T-cell (primary cell): ENCODE measurements around the gene FAM240A. TPM values are rescaled to one million over a fixed set of nuclear protein-coding genes. Genes with fewer than 3 reads are reported as not detected.

Source experiments
- ATAC-seq, 4 experiments: fragments of 200-7000 bp in 3 of 4; fragments of 150-1000 bp in 1 of 4; cut with Tn5 transposase; replicated peaks in 1 of 4; 1 replicate in 3 of 4; 2 replicates in 1 of 4; pipeline ENCODE4 v1.10.0; 2021; ENCODE audit warnings: moderate library complexity in 3 of 4, mild to moderate bottlenecking in 2 of 4, moderate number of reproducible peaks in 1 of 4
- CTCF ChIA-PET, 2 donors: fragments of 300-600 bp; sonication (Branson Sonifier 250); formaldehyde crosslinking; loops; one replicate each; lab custom pipeline; 2022; ENCODE audit warnings: antibody characterized with exemption in 2 of 2; lab: Charles Lee
- POLR2A ChIA-PET, 2 donors: fragments of 300-600 bp; sonication (Branson Sonifier 250); formaldehyde crosslinking; loops; one replicate each; lab custom pipeline; 2022; ENCODE audit warnings: antibody characterized with exemption in 2 of 2; lab: Charles Lee
- DNase-seq, 35 experiments: peaks; one replicate each; pipeline versions ENCODE4 v3.0.0 to v3.0.0-alpha.2; 2013 to 2023
- H3K27ac ChIP-seq: one replicate; pipeline ENCODE4 v1.5.1; 2013; ENCODE audit warnings: low read length
- H3K27me3 ChIP-seq, 2 experiments: replicated peaks in 1 of 2; 1 replicate in 1 of 2; 2 replicates in 1 of 2; pipeline versions ENCODE4 v1.6.1 to v1.7.0; 2013; ENCODE audit warnings: low read length in 1 of 2, mixed read lengths in 1 of 2; ENCODE audit not compliant: control insufficient read depth in 2 of 2, insufficient read depth in 2 of 2; ENCODE audit errors: extremely low read depth in 1 of 2
- H3K36me3 ChIP-seq, 2 donors: 1 replicate in 1 of 2; 2 replicates in 1 of 2; pipeline versions ENCODE4 v1.6.1 to v1.7.0; 2013; ENCODE audit warnings: low read length in 1 of 2; ENCODE audit not compliant: control insufficient read depth in 2 of 2, insufficient read depth in 1 of 2; ENCODE audit errors: extremely low read depth in 1 of 2
- H3K4me1 ChIP-seq, 2 experiments: 1 replicate in 1 of 2; 2 replicates in 1 of 2; pipeline versions ENCODE4 v1.6.1 to v1.7.0; 2013; ENCODE audit warnings: low read length in 2 of 2, mixed read lengths in 1 of 2; ENCODE audit not compliant: insufficient read depth in 2 of 2, control insufficient read depth in 1 of 2; ENCODE audit errors: extremely low read depth in 1 of 2
- H3K4me3 ChIP-seq, 2 donors: 1 replicate in 1 of 2; 2 replicates in 1 of 2; pipeline versions ENCODE4 v1.5.1 to v1.7.0; 2013; ENCODE audit warnings: mild to moderate bottlenecking in 2 of 2, low read length in 1 of 2, moderate library complexity in 1 of 2; ENCODE audit not compliant: control insufficient read depth in 1 of 2; ENCODE audit errors: extremely low read depth in 1 of 2
- H3K9me3 ChIP-seq: 2 replicates; pipeline ENCODE4 v1.7.0; 2013
- H3K27ac Mint-ChIP-seq, 2 donors: one replicate each; pipeline ENCODE4 v1.8.0; 2020 to 2021; ENCODE audit warnings: mild to moderate bottlenecking in 2 of 2, mixed read lengths in 2 of 2
- H3K27me3 Mint-ChIP-seq, 2 donors: one replicate each; pipeline ENCODE4 v1.8.0; 2021 to 2022; ENCODE audit warnings: mixed read lengths in 2 of 2
- H3K36me3 Mint-ChIP-seq: one replicate; pipeline ENCODE4 v1.8.0; 2021; ENCODE audit warnings: mixed read lengths
- H3K4me1 Mint-ChIP-seq, 3 donors: one replicate each; pipeline ENCODE4 v1.8.0; 2020 to 2022; ENCODE audit warnings: mixed read lengths in 3 of 3, mild to moderate bottlenecking in 1 of 3
- H3K4me3 Mint-ChIP-seq, 3 donors: one replicate each; pipeline ENCODE4 v1.8.0; 2020 to 2022; ENCODE audit warnings: mild to moderate bottlenecking in 3 of 3, mixed read lengths in 3 of 3, moderate library complexity in 3 of 3
- H3K9me3 Mint-ChIP-seq, 3 donors: one replicate each; pipeline ENCODE4 v1.8.0; 2020 to 2022; ENCODE audit warnings: mixed read lengths in 3 of 3
- WGBS: methylation state at CpG from one replicate; pipeline ENCODE4 v1.1.5; 2013; ENCODE audit warnings: missing lambda C conversion rate; ENCODE audit not compliant: insufficient coverage; 5-methylcytosine and 5-hydroxymethylcytosine counted together
- total RNA-seq, 35 experiments: library from RNA in 6 of 35; stranded (reverse) in 6 of 35; fragments of 120-200 nt in 1 of 35; gene quantifications; one replicate each; pipeline versions ENCODE4 v1.2.1 to v1.2.4 and lab custom pipeline; 2013 to 2026

FAM240A gene
- total RNA-seq, 5 donors from 2014 or later (not counting 1 experiment from before 2014, with no cell fraction given), result not detected

DNA sequence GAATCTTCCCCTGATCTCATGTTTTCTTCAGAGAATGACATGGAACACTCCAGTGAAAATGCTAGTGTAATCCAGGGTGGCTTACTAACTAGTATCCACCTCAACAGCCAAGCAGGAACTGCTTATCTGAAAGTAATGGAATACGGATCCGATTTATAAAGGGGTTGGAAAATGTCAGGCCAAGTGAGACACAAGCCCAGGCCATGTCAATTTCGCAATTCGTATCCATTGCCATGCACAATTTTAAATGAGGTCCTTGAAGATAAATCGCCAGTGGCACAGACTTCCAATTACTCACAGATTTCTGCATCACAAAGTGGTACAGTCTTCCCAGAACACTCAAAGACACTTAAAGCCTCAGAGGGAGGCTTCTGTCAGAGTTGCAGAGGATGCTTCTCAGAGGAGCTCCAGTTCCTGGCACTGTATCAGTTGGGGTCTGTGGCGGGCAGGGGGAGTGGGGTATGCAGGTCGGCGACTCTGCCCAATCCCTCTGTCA, 16.5 kb upstream of the FAM240A start:
- peaks cover 0 to 4% of the 10 kb centered on the region in 2 experiments for H3K27me3 ChIP-seq

DNA sequence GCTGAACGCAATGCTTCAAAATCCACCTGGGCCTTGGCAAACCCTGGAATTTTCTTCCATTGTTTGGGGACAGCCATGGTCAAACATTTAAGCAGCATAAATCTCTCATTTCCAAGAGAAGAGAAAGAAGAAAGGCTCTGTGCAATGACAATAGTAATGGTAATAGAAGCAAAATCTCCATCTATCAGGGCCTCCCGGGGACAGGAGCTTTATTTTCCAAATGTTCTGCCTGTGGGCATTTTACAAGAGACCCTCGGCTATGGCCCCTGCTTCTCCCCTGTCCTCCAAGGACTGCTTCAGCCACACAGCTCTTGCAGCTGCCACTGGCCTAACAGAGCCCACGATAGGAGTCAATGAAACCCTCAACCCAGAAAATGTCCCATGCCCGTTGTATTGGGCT, 12.7 kb upstream of the FAM240A start:
- Histone ChIP-seq H3K9me3 (no peaks in the 10 kb centered on the region), H3K4me3 (no peak overlapping the region), H3K27me3 (peaks cover 0 to 2% of the 10 kb centered on the region in 2 experiments), H3K36me3 (no peaks in the 10 kb centered on the region), H3K4me1 (no peaks in the 10 kb centered on the region), H3K27ac (no peak overlapping the region)
- Mint-ChIP-seq H3K36me3 (no peaks in the 10 kb centered on the region), H3K4me3 (no peak overlapping the region), H3K9me3 (no peaks in the 10 kb centered on the region), H3K4me1 (no peaks in the 10 kb centered on the region), H3K27ac (no peak overlapping the region), H3K27me3 (peaks cover 2 to 3% of the 10 kb centered on the region in 2 donors)
- POLR2A ChIA-PET, result no interaction called here
- WGBS, result 69% methylated on average over 3 of the region's 5 CpGs
- CTCF ChIA-PET, result no interaction called here
- no peak for ATAC-seq
- no peak for DNase-seq

More for the DNA sequence above, 16.5 kb upstream of the FAM240A start:
- POLR2A ChIA-PET, result no interaction called here
- Histone ChIP-seq H3K4me1 (no peaks in the 10 kb centered on the region), H3K27ac (no peak overlapping the region), H3K4me3 (no peak overlapping the region), H3K36me3 (no peaks in the 10 kb centered on the region), H3K9me3 (no peaks in the 10 kb centered on the region)
- Mint-ChIP-seq H3K9me3 (no peaks in the 10 kb centered on the region), H3K36me3 (no peaks in the 10 kb centered on the region), H3K27ac (no peak overlapping the region), H3K27me3 (peaks cover 2 to 3% of the 10 kb centered on the region in 2 donors), H3K4me3 (no peak overlapping the region), H3K4me1 (no peaks in the 10 kb centered on the region)
- no peak for ATAC-seq
- 93% methylated on average over 3 of the region's 8 CpGs for WGBS
- CTCF ChIA-PET, result no interaction called here
- no peak for DNase-seq

DNA sequence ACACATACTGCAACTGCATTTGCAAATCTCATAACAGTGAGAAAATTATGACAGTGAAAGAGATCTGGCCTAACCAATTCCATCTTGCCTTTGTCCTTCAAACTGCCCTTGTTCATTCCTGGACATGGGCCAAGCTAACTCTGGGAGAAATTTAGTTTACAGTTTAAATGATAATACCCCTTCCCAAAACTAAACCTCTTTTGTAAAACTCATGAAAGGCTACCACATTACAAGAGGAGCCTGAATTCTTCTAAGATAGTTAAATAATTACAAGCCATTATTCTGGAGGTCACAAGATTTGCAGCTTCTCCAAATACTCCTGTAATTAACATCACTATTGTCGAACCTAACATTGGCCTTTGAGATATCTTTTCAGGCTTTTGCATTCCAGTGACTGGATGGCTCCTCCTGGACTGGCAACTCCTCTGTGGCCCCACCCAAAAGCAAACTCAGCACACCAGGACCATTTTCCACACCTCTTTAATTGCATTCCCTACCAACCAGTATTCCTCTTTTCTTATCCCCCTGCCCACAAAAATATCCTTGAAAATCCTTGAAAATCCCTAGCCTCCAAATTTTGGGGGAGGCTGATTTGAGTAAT, 8.8 kb upstream of the FAM240A start:
- Histone ChIP-seq H3K4me3 (no peak overlapping the region), H3K9me3 (no peaks in the 10 kb centered on the region), H3K27me3 (peaks cover 0 to 2% of the 10 kb centered on the region in 2 experiments), H3K27ac (no peak overlapping the region), H3K4me1 (no peaks in the 10 kb centered on the region), H3K36me3 (no peaks in the 10 kb centered on the region)
- ChIA-PET POLR2A (no interaction called here), CTCF (interaction anchor here in 1 of 2 donors (1.3 kb wide), 1 partner anchor 45 kb away, joined by 6 read pairs; no protein-coding TSS in a partner anchor)
- peaks cover 2 to 3% of the 10 kb centered on the region in 2 donors for H3K27me3 Mint-ChIP-seq
- H3K36me3 Mint-ChIP-seq, result no peaks in the 10 kb centered on the region
- no peaks in the 10 kb centered on the region for H3K4me1 Mint-ChIP-seq
- H3K4me3 Mint-ChIP-seq, result no peak overlapping the region
- H3K9me3 Mint-ChIP-seq, result no peaks in the 10 kb centered on the region
- H3K27ac Mint-ChIP-seq, result no peak overlapping the region
- DNase-seq, result no peak
- no peak for ATAC-seq
- WGBS, result 75% methylated on average over 1 of the region's 1 CpG

DNA sequence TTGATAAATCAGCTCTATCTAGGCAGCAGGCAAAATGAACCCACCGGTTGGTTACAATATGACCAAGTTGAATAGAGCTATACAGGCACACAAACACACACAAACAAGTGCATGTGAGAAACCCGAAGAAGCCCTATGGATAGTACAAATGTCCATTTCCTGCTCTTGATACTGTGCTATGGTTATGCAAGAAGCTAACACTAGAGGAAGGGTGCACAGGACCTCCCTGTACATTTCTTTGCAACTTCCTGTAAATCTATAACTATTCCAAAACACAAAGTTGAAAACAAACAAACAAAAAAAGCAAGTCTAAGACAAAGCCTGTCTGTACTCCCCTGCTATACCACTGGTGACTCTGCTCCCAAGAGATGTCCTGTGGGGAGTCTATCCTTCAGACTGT, 8.2 kb upstream of the FAM240A start:
- Mint-ChIP-seq H3K4me1 (no peaks in the 10 kb centered on the region), H3K4me3 (no peak overlapping the region), H3K36me3 (no peaks in the 10 kb centered on the region), H3K27me3 (peaks cover 1 to 3% of the 10 kb centered on the region in 2 donors), H3K9me3 (no peaks in the 10 kb centered on the region), H3K27ac (no peak overlapping the region)
- ATAC-seq, result no peak
- CTCF ChIA-PET, result interaction anchor here in 1 of 2 donors (1.3 kb wide), 1 partner anchor 46 kb away, joined by 6 read pairs; no protein-coding TSS in a partner anchor
- Histone ChIP-seq H3K36me3 (no peaks in the 10 kb centered on the region), H3K27me3 (peaks cover 0 to 2% of the 10 kb centered on the region in 2 experiments), H3K27ac (no peak overlapping the region), H3K4me3 (no peak overlapping the region), H3K4me1 (no peaks in the 10 kb centered on the region), H3K9me3 (no peaks in the 10 kb centered on the region)
- no CpG with 5 or more reads among the region's 2 CpGs for WGBS
- DNase-seq, result no peak
- POLR2A ChIA-PET, result no interaction called here

DNA sequence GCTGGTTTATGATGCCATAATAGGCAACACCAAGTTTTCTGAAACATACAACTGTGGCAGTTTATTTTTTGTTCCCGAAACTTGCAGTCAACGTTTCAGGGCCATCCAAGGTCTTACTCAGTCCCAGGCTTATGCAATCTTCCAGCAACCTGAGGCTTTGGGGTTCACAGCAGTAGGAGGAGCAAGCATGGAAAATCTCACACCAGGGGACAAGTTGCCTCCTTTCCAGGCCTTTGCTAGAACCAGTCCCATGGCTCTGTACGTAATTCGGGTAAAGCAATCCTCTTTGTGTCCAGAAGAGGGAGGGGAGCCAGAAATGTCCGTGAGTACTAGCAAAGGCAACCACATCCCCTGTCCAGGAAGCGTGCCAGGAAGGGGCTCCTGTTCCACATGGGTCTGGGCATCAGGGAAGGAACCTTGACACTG, 4.7 kb upstream of the FAM240A start:
- peaks cover 3 to 4% of the 10 kb centered on the region in 2 donors for H3K27me3 Mint-ChIP-seq
- WGBS, result 77% methylated on average over 2 of the region's 6 CpGs

DNA sequence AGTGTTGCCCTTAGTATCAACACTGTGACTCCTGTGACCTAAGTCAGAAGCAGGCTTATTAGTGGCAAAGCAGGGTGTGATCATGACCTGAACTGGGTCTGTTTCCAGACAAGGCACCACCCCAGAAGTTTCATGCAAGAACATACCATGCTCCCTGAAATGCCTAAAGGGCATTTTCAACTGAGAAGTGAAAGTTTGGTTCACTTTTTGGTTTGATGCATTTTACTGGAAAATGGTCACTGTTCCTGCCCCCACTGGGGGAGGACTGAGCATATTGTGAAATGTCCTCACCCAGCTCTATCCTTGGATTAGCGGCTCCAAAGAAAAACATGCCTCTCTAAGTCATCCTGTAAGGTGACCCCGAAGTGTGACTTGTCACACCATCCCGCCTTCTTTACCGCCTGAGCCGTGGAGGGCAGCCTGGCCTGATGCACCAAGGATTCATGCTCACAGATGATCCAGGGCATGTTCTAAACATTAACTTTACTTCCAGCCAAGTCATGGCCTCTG, 3.1 kb upstream of the FAM240A start:
- Mint-ChIP-seq H3K4me1 (no peaks in the 10 kb centered on the region), H3K36me3 (no peaks in the 10 kb centered on the region), H3K9me3 (no peaks in the 10 kb centered on the region), H3K4me3 (no peak overlapping the region), H3K27ac (no peak overlapping the region), H3K27me3 (peaks cover 3 to 6% of the 10 kb centered on the region in 2 donors)
- no peaks in the 10 kb centered on the region for H3K9me3 ChIP-seq
- H3K4me3 ChIP-seq, result no peak overlapping the region
- H3K36me3 ChIP-seq, result no peaks in the 10 kb centered on the region
- peaks cover 0 to 9% of the 10 kb centered on the region in 2 experiments for H3K27me3 ChIP-seq
- WGBS, result 81% methylated on average over 5 of the region's 5 CpGs
- ChIA-PET POLR2A (no interaction called here), CTCF (no interaction called here)
- no peaks in the 10 kb centered on the region for H3K4me1 ChIP-seq
- no peak overlapping the region for H3K27ac ChIP-seq
- DNase-seq, result no peak
- no peak for ATAC-seq

More for the DNA sequence above, 4.7 kb upstream of the FAM240A start:
- no peak overlapping the region for H3K4me3 Mint-ChIP-seq
- no peaks in the 10 kb centered on the region for H3K4me1 Mint-ChIP-seq
- H3K9me3 Mint-ChIP-seq, result no peaks in the 10 kb centered on the region
- Histone ChIP-seq H3K27me3 (peaks cover 0 to 6% of the 10 kb centered on the region in 2 experiments), H3K4me1 (no peaks in the 10 kb centered on the region), H3K9me3 (no peaks in the 10 kb centered on the region), H3K4me3 (no peak overlapping the region), H3K27ac (no peak overlapping the region), H3K36me3 (no peaks in the 10 kb centered on the region)
- DNase-seq (no peak), ATAC-seq (no peak)
- ChIA-PET CTCF (interaction anchor here in 1 of 2 donors (0.9 kb wide), 1 partner anchor 22 kb away, joined by 3 read pairs; no protein-coding TSS in a partner anchor), POLR2A (no interaction called here)
- no peak overlapping the region for H3K27ac Mint-ChIP-seq
- H3K36me3 Mint-ChIP-seq, result no peaks in the 10 kb centered on the region
